ENCODE measurements around the gene AMELY. TPM values are rescaled to one million over a fixed set of nuclear protein-coding genes. Genes with fewer than 3 reads are reported as not detected.
"Not testable (repeated sequence)": the region's sequence is repeated elsewhere in the genome, so short reads cannot be mapped to it uniquely, and the experiment has no call there.

The AMELY gene
- total RNA-seq, 2 experiments from 2014 or later = not detected

DNA sequence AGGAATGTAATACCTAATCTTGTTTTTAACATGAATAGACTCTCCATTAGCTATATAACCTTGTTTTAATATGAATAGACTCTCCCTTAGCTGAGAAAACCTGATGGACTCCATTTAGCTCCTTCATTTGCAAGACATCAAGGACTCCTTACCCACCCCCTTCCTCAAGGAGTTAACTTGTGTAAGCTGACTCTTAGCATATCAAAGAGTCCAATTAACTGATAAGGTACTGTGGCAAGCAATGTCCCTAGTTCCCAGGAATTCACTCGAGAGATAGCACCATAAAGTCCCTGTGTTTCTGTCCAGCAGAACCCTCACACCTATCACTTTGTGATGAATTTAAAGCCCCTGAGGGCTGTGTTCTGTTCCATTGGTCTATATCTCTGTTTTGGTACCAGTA, 16.3 kb downstream of the AMELY start:
- no peak for TF ChIP-seq CTCF (IDR thresholded peaks at IDR 0.05)
- no peak for DNase-seq
- Mint-ChIP-seq H3K4me3 (no peak overlapping the region), H3K9me3 (no peaks in the 10 kb centered on the region), H3K4me1 (ENCODE audit: low read depth) (no peaks in the 10 kb centered on the region), H3K36me3 (ENCODE audit: low read depth) (no peaks in the 10 kb centered on the region), H3K27me3 (peaks cover 6% of the 10 kb centered on the region), H3K27ac (no peak overlapping the region)
- Histone ChIP-seq H3K27me3 (ENCODE audit: control insufficient read depth in 1 of 2, insufficient read depth in 2 of 2, low read length in 2 of 2) (no peaks in the 10 kb centered on the region), H3K4me3 (ENCODE audit: low read length) (no peak overlapping the region), H3K4me1 (ENCODE audit: insufficient read depth, low read length) (no peaks in the 10 kb centered on the region), H3K36me3 (ENCODE audit: insufficient read depth, low read length) (no peaks in the 10 kb centered on the region), H3K9me3 (ENCODE audit: control insufficient read depth in 1 of 2, insufficient read depth in 1 of 2, low read length in 2 of 2) (no peaks in the 10 kb centered on the region), H3K27ac (ENCODE audit: low read depth in 1 of 2, low read length in 2 of 2) (no peak overlapping the region)
- intact Hi-C loops (cut with DNase I, micrococcal nuclease) = no loop called here
- no peak for ATAC-seq (ENCODE audit: poor library complexity)
- ChIA-PET CTCF (no interaction called here), POLR2A (no interaction called here)

GRCh38 chrY:6894496-6894895, 17.1 kb downstream of the AMELY start:
- H3K4me1 Mint-ChIP-seq (ENCODE audit: low read depth) = no peaks in the 10 kb centered on the region
- H3K4me3 Mint-ChIP-seq = no peak overlapping the region
- Histone ChIP-seq H3K4me3 (ENCODE audit: low read length) (no peak overlapping the region), H3K9me3 (ENCODE audit: control insufficient read depth in 1 of 2, insufficient read depth in 1 of 2, low read length in 2 of 2) (no peaks in the 10 kb centered on the region), H3K36me3 (ENCODE audit: insufficient read depth, low read length) (no peaks in the 10 kb centered on the region), H3K27me3 (ENCODE audit: control insufficient read depth in 1 of 2, insufficient read depth in 2 of 2, low read length in 2 of 2) (no peaks in the 10 kb centered on the region), H3K4me1 (ENCODE audit: insufficient read depth, low read length) (no peaks in the 10 kb centered on the region), H3K27ac (ENCODE audit: low read depth in 1 of 2, low read length in 2 of 2) (no peak overlapping the region)
- TF ChIP-seq CTCF (IDR thresholded peaks at IDR 0.05) = no peak
- no peaks in the 10 kb centered on the region for H3K9me3 Mint-ChIP-seq
- CTCF ChIA-PET = no interaction called here
- no peak for ATAC-seq (ENCODE audit: poor library complexity)
- intact Hi-C loops (cut with DNase I, micrococcal nuclease) = no loop called here
- DNase-seq = no peak
- POLR2A ChIA-PET = no interaction called here
- H3K36me3 Mint-ChIP-seq (ENCODE audit: low read depth) = no peaks in the 10 kb centered on the region
- no peak overlapping the region for H3K27ac Mint-ChIP-seq
- peaks cover 6% of the 10 kb centered on the region for H3K27me3 Mint-ChIP-seq

DNA sequence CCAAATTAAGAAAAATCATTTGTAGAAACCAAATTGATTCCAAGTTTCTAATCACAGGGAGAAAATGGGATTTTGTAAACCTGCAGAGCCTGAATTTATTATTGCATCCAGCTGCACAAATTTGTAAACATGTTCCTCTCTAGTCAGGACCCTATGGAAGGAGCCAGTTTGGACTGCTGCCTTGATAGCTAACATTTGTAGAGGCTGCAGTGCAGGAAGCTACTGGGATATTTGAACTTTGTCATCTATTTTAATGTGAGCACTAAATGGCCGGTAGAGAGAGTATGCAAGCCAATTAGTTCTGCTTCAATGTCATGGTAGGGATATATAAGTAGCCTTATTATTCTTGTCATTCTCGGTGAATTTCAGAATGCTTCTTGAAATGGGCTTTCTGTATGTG, 62.2 kb downstream of the AMELY start:
- Histone ChIP-seq H3K9me3 (ENCODE audit: control insufficient read depth in 1 of 2, insufficient read depth in 1 of 2, low read length in 2 of 2) (no peaks in the 10 kb centered on the region), H3K27me3 (ENCODE audit: control insufficient read depth in 1 of 2, insufficient read depth in 2 of 2, low read length in 2 of 2) (no peaks in the 10 kb centered on the region), H3K36me3 (ENCODE audit: insufficient read depth, low read length) (no peaks in the 10 kb centered on the region), H3K27ac (ENCODE audit: low read depth in 1 of 2, low read length in 2 of 2) (no peak overlapping the region), H3K4me3 (ENCODE audit: low read length) (no peak overlapping the region), H3K4me1 (ENCODE audit: insufficient read depth, low read length) (no peaks in the 10 kb centered on the region)
- no peak for DNase-seq
- Mint-ChIP-seq H3K36me3 (ENCODE audit: low read depth) (no peaks in the 10 kb centered on the region), H3K9me3 (no peaks in the 10 kb centered on the region), H3K4me1 (ENCODE audit: low read depth) (no peaks in the 10 kb centered on the region), H3K27ac (no peak overlapping the region), H3K27me3 (peaks cover 5% of the 10 kb centered on the region), H3K4me3 (no peak overlapping the region)
- POLR2A ChIA-PET = no interaction called here
- intact Hi-C loops (cut with DNase I, micrococcal nuclease) = no loop called here
- TF ChIP-seq CTCF (IDR thresholded peaks at IDR 0.05) = no peak
- no peak for ATAC-seq (ENCODE audit: poor library complexity)
- CTCF ChIA-PET = no interaction called here

GRCh38 chrY:6842650-6843049, 68.9 kb downstream of the AMELY start:
- intact Hi-C loops (cut with DNase I, micrococcal nuclease); CTCF ChIA-PET; H3K4me1 Mint-ChIP-seq (ENCODE audit: low read depth); DNase-seq; POLR2A ChIA-PET; H3K4me1 ChIP-seq (ENCODE audit: insufficient read depth, low read length); H3K9me3 ChIP-seq (ENCODE audit: control insufficient read depth in 1 of 2, insufficient read depth in 1 of 2, low read length in 2 of 2); H3K36me3 Mint-ChIP-seq (ENCODE audit: low read depth); H3K27me3 Mint-ChIP-seq; ATAC-seq (ENCODE audit: poor library complexity); H3K27me3 ChIP-seq (ENCODE audit: control insufficient read depth in 1 of 2, insufficient read depth in 2 of 2, low read length in 2 of 2); H3K36me3 ChIP-seq (ENCODE audit: insufficient read depth, low read length); H3K27ac ChIP-seq (ENCODE audit: low read depth in 1 of 2, low read length in 2 of 2); H3K4me3 ChIP-seq (ENCODE audit: low read length); H3K9me3 Mint-ChIP-seq; H3K27ac Mint-ChIP-seq; H3K4me3 Mint-ChIP-seq: not testable (repeated sequence)

Other genes starting within 250 kb of the AMELY start
- gene TBL1Y, start 1.1 kb downstream of the AMELY start, total RNA-seq = not detected

Measured in CD4-positive, alpha-beta T cell (primary cell).